NCI-H1092 treated with DMSO at 0.1 percent for 48 hours (cell line): ENCODE data around the gene PCDHA12.
"Not testable (repeated sequence)": the region's sequence is repeated elsewhere in the genome, so short reads cannot be mapped to it uniquely, and the experiment has no call there.

ENCODE experiments used
- DNase-seq: peaks from one replicate; lab custom pipeline; 2025; lab: John Stamatoyannopoulos, UW

Gene PCDHA12, protein sequence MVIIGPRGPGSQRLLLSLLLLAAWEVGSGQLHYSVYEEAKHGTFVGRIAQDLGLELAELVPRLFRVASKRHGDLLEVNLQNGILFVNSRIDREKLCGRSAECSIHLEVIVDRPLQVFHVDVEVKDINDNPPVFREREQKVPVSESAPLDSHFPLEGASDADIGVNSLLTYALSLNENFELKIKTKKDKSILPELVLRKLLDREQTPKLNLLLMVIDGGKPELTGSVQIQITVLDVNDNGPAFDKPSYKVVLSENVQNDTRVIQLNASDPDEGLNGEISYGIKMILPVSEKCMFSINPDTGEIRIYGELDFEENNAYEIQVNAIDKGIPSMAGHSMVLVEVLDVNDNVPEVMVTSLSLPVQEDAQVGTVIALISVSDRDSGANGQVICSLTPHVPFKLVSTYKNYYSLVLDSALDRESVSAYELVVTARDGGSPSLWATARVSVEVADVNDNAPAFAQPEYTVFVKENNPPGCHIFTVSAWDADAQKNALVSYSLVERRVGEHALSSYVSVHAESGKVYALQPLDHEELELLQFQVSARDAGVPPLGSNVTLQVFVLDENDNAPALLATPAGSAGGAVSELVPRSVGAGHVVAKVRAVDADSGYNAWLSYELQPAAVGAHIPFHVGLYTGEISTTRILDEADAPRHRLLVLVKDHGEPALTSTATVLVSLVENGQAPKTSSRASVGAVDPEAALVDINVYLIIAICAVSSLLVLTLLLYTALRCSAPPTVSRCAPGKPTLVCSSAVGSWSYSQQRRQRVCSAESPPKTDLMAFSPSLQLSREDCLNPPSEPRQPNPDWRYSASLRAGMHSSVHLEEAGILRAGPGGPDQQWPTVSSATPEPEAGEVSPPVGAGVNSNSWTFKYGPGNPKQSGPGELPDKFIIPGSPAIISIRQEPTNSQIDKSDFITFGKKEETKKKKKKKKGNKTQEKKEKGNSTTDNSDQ

DNA sequence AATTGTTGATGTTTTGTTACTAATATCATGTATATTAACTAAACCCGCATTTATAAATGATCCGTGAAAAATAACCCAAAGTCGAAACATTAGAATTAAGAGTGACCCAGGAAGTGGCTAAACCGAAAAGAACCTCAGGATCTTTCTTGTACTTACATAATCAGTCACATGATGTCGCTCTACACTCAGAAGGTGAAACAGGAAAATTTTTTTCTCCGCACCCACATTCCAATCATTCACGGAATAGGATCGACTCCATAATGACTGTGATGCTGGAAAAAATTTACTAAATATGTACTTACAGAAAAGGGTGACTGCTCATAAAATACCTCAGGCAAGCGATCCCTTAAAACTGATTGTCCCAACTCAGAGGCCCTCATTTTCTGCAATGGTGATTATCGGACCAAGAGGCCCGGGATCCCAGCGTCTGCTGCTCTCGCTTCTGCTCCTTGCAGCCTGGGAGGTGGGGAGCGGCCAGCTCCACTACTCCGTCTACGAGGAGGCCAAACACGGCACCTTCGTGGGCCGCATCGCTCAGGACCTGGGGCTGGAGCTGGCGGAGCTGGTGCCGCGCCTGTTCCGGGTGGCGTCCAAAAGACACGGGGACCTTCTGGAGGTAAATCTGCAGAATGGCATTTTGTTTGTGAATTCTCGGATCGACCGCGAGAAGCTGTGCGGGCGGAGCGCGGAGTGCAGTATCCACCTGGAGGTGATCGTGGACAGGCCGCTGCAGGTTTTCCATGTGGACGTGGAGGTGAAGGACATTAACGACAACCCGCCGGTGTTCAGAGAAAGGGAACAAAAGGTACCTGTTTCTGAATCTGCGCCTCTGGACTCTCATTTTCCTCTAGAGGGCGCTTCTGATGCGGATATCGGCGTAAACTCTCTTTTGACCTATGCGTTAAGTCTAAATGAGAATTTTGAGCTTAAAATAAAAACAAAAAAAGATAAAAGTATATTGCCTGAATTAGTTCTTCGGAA is at the start of gene PCDHA12:
Gene PCDHA12, plus strand, starts transcription at position 224 of the 981 bp plus-strand sequence. Its CDS starts 165 bp downstream, at position 389.
- DNase-seq = no peak

DNA sequence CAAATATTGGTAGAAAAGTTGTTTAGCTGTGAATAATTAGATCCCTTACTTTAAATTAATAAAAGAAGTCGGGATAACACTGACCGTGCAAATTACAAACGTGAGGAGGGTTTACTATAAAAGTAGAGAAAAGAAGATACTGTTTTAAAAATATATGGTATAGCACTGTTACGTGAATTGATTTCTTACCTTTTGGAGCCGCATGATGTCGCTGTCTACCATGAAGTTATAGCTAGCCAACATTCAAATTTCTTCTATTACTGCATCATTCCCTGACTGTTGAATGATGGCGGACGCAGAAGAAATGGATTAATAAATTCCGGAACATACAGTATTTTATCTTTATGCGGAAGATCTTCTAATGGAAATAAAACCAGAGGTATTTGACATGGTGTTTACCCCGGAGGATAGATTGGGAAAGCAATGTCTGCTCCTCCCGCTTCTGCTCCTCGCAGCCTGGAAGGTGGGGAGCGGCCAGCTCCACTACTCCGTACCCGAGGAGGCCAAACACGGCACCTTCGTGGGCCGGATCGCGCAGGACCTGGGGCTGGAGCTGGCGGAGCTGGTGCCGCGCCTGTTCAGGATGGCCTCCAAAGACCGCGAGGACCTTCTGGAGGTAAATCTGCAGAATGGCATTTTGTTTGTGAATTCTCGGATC is 47.3 kb upstream of the PCDHA12 start, which contains the start of gene PCDHA6:
Gene PCDHA6, plus strand, starts transcription at position 257 of the 658 bp plus-strand sequence. Its CDS starts 132 bp downstream, at position 389.
- no peak for DNase-seq

DNA sequence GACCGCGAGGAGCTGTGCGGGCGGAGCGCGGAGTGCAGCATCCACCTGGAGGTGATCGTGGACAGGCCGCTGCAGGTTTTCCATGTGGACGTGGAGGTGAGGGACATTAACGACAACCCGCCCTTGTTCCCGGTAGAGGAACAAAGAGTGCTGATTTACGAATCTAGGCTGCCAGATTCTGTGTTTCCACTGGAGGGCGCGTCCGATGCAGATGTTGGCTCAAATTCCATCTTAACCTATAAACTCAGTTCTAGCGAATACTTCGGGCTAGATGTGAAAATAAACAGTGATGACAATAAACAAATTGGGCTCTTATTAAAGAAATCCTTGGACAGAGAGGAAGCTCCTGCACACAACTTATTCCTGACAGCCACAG is 46.8 kb upstream of the PCDHA12 start:
- no peak for DNase-seq

DNA sequence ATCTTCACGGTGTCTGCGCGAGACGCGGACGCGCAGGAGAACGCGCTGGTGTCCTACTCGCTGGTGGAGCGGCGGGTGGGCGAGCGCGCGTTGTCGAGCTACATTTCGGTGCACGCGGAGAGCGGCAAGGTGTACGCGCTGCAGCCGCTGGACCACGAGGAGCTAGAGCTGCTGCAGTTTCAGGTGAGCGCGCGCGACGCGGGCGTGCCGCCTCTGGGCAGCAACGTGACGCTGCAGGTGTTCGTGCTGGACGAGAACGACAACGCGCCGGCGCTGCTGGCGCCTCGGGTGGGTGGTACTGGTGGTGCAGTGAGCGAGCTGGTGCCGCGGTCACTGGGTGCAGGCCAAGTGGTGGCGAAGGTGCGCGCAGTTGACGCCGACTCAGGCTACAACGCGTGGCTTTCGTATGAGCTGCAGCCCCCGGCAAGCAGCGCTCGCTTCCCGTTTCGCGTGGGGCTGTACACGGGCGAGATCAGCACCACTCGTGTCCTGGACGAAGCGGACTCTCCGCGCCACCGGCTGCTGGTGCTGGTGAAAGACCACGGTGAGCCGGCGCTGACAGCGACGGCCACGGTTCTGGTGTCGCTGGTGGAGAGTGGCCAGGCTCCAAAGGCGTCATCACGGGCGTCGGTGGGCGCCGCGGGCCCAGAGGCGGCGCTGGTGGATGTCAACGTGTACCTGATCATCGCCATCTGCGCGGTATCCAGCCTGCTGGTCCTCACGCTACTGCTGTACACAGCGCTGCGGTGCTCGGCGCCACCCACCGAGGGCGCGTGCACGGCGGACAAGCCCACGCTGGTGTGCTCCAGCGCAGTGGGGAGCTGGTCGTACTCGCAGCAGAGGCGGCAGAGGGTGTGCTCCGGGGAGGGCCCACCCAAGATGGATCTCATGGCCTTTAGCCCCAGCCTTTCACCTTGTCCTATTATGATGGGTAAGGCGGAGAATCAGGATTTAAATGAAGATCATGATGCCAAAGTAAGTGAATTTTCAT is 45.3 kb upstream of the PCDHA12 start:
- not testable (repeated sequence) for DNase-seq

DNA sequence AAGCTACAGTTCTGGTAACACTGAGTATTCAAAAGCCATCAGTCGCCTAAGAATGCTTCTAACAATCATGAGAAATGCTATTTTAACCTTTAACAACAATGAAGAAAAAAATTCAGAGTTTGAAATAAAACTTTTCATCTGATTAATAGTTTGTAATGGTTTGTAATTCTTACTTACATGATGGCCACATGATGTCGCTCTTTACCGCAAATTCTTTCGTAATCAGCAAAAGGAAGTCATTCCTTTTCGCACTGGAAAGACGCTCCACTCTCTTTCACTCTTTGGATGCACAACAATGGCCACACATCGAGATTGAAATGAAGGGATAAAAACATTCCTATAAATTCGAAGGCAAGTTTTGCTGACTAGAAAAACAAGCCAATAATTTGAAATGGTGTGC is 41.1 kb upstream of the PCDHA12 start, which contains the start of gene PCDHA7:
Gene PCDHA7, plus strand, starts transcription at position 277 of the 400 bp plus-strand sequence. Its CDS starts 115 bp downstream, at position 392.
- DNase-seq = no peak

DNA sequence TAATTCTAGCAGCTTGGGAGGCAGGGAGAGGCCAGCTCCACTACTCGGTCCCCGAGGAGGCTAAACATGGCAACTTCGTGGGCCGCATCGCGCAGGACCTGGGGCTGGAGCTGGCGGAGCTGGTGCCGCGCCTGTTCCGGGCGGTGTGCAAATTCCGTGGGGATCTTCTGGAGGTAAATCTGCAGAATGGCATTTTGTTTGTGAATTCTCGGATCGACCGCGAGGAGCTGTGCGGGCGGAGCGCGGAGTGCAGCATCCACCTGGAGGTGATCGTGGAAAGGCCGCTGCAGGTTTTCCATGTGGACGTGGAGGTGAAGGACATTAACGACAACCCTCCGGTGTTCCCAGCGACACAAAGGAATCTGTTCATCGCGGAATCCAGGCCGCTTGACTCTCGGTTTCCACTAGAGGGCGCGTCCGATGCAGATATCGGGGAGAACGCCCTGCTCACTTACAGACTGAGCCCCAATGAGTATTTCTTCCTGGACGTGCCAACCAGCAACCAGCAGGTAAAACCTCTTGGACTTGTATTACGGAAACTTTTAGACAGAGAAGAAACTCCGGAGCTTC is 40.6 kb upstream of the PCDHA12 start:
- not testable (repeated sequence) for DNase-seq

DNA sequence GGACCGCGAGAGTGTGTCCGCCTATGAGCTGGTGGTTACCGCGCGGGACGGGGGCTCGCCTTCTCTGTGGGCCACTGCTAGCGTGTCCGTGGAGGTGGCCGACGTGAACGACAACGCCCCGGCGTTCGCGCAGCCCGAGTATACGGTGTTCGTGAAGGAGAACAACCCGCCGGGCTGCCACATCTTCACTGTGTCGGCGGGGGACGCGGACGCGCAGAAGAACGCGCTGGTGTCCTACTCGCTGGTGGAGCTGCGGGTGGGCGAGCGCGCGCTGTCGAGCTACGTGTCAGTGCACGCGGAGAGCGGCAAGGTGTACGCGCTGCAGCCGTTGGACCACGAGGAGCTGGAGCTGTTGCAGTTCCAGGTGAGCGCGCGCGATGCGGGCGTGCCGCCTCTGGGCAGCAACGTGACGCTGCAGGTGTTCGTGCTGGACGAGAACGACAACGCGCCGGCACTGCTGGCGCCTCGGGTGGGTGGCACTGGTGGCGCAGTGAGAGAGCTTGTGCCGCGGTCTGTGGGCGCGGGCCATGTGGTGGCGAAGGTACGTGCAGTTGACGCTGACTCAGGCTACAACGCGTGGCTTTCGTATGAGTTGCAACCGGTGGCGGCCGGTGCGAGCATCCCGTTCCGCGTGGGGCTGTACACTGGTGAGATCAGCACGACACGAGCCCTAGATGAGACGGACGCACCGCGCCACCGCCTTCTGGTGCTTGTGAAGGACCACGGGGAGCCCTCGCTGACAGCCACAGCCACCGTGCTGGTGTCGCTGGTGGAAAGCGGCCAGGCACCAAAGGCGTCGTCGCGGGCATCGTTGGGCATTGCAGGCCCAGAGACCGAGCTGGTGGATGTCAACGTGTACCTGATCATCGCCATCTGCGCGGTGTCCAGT is 39.2 kb upstream of the PCDHA12 start:
- DNase-seq = no peak

DNA sequence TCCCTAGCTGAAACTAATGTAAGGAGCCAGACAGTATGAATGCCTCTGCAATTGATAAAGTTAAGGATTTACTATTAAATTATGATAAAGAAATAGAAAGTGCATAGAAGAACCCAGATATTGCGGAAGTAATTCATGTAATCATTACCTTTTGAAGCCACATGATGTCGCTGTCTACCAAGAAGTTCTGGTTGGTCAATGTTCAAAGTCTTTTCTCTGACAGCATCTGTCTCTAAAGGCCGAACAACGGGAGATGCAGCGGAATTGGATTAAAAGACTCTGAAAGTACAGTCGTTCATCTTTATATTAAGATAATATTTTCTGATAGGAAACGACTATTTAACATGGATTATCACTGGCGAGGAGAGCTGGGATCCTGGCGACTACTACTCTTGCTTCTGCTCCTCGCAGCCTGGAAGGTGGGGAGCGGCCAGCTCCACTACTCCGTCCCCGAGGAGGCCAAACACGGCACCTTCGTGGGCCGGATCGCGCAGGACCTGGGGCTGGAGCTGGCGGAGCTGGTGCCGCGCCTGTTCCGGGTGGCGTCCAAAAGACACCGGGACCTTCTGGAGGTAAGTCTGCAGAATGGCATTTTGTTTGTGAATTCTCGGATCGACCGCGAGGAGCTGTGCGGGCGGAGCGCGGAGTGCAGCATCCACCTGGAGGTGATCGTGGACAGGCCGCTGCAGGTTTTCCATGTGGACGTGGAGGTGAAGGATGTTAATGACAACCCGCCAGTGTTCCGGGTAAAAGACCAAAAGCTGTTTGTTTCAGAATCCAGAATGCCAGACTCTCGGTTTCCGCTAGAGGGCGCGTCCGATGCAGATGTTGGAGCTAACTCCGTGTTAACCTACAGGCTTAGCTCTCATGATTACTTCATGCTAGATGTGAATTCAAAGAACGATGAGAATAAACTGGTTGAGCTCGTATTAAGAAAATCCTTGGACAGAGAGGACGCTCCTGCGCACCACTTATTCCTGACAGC is 33.8 kb upstream of the PCDHA12 start, which contains the start of gene PCDHA8:
Gene PCDHA8, plus strand, starts transcription at position 210 of the 985 bp plus-strand sequence. Its CDS starts 135 bp downstream, at position 345.
- DNase-seq = no peak

DNA sequence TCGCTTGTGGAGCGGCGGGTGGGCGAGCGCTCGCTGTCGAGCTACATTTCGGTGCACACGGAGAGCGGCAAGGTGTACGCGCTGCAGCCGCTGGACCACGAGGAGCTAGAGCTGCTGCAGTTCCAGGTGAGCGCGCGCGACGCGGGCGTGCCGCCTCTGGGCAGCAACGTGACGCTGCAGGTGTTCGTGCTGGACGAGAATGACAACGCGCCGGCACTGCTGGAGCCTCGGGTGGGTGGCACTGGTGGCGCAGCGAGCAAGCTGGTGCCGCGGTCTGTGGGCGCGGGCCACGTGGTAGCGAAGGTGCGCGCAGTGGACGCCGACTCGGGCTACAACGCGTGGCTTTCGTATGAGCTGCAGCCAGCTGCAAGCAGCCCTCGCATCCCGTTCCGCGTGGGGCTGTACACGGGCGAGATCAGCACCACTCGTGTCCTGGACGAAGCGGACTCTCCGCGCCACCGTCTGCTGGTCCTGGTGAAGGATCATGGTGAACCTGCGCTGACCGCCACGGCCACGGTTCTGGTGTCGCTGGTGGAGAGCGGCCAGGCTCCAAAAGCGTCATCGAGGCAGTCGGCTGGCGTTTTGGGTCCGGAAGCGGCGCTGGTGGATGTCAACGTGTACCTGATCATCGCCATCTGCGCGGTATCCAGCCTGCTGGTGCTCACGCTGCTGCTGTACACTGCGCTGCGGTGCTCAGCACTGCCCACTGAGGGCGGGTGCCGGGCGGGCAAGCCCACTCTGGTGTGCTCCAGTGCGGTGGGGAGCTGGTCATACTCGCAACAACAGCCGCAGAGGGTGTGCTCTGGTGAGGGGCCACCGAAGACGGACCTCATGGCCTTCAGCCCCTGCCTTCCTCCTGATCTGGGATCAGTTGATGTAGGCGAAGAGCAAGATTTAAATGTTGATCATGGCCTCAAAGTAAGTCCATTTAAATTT is 32.0 kb upstream of the PCDHA12 start:
- no peak for DNase-seq

DNA sequence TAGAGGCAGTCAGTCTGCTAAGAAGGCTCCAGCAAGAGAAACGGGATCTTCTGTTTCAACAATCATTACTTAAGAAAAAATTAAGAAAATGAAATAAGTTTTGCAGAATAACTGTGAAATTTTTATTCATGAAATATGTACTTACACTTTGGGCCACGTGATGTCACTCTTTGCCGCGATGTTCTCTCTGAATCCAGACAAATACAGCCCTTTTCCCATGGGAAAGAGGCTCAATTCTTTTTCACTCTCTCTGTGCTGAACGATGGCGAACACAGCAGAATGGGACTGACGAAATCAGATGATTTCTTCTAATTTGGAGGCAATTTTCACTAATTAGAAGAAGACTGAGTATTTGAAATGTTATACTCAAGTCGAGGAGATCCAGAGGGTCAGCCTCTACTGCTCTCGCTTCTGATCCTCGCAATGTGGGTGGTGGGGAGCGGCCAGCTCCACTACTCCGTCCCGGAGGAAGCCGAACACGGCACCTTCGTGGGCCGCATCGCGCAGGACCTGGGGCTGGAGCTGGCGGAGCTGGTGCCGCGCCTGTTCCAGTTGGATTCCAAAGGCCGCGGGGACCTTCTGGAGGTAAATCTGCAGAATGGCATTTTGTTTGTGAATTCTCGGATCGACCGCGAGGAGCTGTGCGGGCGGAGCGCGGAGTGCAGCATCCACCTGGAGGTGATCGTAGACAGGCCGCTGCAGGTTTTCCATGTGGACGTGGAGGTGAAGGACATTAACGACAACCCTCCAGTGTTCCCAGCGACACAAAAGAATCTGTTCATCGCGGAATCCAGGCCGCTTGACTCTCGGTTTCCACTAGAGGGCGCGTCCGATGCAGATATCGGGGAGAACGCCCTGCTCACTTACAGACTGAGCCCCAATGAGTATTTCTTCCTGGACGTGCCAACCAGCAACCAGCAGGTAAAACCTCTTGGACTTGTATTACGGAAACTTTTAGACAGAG is 26.7 kb upstream of the PCDHA12 start, which contains the start of gene PCDHA9:
Gene PCDHA9, plus strand, starts transcription at position 244 of the 964 bp plus-strand sequence. Its CDS starts 114 bp downstream, at position 358.
- not testable (repeated sequence) for DNase-seq

DNA sequence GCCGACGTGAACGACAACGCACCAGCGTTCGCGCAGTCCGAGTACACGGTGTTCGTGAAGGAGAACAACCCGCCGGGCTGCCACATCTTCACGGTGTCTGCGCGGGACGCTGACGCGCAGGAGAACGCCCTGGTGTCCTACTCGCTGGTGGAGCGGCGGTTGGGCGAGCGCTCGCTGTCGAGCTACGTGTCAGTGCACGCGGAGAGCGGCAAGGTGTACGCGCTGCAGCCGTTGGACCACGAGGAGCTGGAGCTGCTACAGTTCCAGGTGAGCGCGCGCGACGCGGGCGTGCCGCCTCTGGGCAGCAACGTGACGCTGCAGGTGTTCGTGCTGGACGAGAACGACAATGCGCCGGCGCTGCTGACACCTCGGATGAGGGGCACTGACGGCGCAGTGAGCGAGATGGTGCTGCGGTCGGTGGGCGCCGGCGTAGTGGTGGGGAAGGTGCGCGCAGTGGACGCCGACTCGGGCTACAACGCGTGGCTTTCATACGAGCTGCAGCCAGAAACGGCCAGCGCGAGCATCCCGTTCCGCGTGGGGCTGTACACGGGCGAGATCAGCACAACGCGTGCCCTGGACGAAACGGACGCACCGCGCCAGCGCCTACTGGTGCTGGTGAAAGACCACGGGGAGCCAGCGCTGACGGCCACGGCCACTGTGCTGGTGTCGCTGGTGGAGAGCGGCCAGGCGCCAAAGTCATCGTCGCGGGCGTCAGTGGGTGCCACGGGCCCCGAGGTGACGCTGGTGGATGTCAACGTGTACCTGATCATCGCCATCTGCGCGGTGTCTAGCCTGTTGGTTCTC is 25.1 kb upstream of the PCDHA12 start:
- DNase-seq = not testable (repeated sequence)

DNA sequence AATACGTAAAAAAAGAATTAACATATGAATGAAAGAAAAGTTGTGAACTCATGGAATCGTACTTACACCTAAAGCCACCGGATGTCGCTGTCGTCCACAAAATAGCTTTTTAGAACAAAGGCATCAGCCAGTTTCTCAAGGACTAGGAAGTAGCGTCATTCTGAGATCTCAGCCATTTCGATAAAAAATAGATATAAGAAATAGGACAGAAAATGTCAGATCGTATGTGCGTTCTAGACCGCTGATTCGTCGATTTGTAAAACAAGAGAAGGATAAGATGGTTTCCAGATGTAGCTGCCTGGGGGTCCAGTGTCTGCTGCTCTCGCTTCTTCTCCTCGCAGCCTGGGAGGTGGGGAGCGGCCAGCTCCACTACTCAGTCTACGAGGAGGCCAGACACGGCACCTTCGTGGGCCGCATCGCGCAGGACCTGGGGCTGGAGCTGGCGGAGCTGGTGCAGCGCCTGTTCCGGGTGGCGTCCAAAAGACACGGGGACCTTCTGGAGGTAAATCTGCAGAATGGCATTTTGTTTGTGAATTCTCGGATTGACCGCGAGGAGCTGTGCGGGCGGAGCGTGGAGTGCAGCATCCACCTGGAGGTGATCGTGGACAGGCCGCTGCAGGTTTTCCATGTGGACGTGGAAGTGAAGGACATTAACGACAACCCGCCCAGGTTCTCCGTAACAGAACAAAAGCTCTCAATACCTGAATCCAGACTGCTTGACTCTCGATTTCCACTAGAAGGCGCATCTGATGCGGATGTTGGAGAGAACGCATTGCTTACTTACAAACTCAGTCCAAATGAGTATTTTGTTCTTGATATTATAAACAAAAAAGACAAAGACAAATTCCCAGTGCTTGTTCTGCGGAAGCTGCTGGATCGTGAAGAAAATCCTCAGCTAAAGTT is 19.1 kb upstream of the PCDHA12 start, which contains the start of gene PCDHA10:
Gene PCDHA10, plus strand, starts transcription at position 126 of the 903 bp plus-strand sequence. Its CDS starts 152 bp downstream, at position 278.
- DNase-seq = no peak
